Tibial nerve (tissue), 4 donors: ENCODE measurements around the gene NUF2.

Experiments used
- CTCF ChIP-seq, 5 experiments: fragments of 200-600 bp in 3 of 5; fragments of 450-650 bp in 2 of 5; sonication (generic) in 3 of 5; IDR thresholded peaks; one replicate each; pipeline ENCODE4 v1.5.1; 2016 to 2019; ENCODE audit warnings: antibody characterized with exemption in 5 of 5, mild to moderate bottlenecking in 3 of 5, moderate library complexity in 2 of 5
- EP300 ChIP-seq, 2 donors: sonication (generic); formaldehyde crosslinking; IDR thresholded peaks; one replicate each; pipeline ENCODE4 v1.6.1; 2017; ENCODE audit warnings: antibody characterized with exemption in 2 of 2, mild to moderate bottlenecking in 1 of 2

- TF ChIP-seq CTCF (IDR thresholded peaks at IDR 0.05) (no peak), EP300 (IDR thresholded peaks at IDR 0.05) (no peak)
These were observed 43.4 kb downstream of the NUF2 start for GRCh38 chr1:163365186-163365585.
